ENCODE results near the gene PTDSS2. TPM values are rescaled to one million over a fixed set of nuclear protein-coding genes. Genes with fewer than 3 reads are reported as not detected.

PTDSS2 gene
- total and polyA plus RNA-seq, 9 of the 15 experiments (the other 6 are each of a cell fraction or from before 2014, with no cell fraction given): 0.45 to 53.9 (median 17.2) TPM

DNA sequence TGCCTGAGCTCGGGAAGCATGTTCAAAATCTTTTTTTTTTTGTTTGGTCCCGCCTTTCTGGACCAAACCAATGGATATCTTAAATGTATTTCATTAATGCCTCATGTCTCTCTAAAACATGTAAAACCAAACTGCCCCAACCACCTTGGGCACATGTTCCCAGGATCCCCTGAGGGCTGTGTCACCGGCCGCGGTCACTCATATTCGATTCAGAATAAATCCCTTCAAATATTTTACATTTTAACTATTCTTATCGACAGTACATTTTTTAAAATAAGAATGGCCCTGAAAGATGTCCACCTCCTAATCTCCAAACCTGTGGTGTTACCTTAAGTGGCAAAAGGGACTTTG lies 54.9 kb downstream of the PTDSS2 start:
- ChIA-PET POLR2A (interaction anchor here (0.7 to 2.1 kb wide), 5 partner anchors 8 to 56 kb away, joined by 4 to 13 read pairs (median 10); partner anchors contain the start of genes LRRC56 and PTDSS2), CTCF (ENCODE audit: low intra/inter-chr PET ratio) (no interaction called here)
- H3K9me3 ChIP-seq (replicated peaks; ENCODE audit: control insufficient read depth, insufficient read depth, low read depth, low read length): no peaks in the 10 kb centered on the region
- peak overlapping the region; percentile 98 for H3K27ac ChIP-seq (ENCODE audit: extremely low read depth, low read depth, low read length)
- no peaks in the 10 kb centered on the region for H3K27me3 ChIP-seq (ENCODE audit: control insufficient read depth in 2 of 2, insufficient read depth in 2 of 2, low read length in 2 of 2)
- peaks cover 11 to 65% of the 10 kb centered on the region in 2 experiments for H3K4me1 ChIP-seq (replicated peaks in 1 of 2; ENCODE audit: control insufficient read depth in 2 of 2, insufficient read depth in 2 of 2, low read length in 2 of 2)
- intact Hi-C loops (cut with micrococcal nuclease) (loop anchor here (2.0 kb wide), 1 partner anchor 44 kb away; no protein-coding TSS in a partner anchor), in situ Hi-C loops (cut with MboI) (loop anchor here (5.0 kb wide), 1 partner anchor 53 kb away; the partner anchor contains the start of gene PTDSS2)
- H3K79me2 ChIP-seq (ENCODE audit: control insufficient read depth, insufficient read depth, low read length): peaks cover 70% of the 10 kb centered on the region
- WGBS (ENCODE audit: insufficient coverage, low coverage, missing lambda C conversion rate): 5% methylated on average over 7 of the region's 7 CpGs
- no TSS peak for BruUV-seq (replicated peaks)
- H3K36me3 ChIP-seq (ENCODE audit: control insufficient read depth, insufficient read depth, low read length): peaks cover 45% of the 10 kb centered on the region; the same call in 2 of the 3 replicates
- DNase-seq (ENCODE audit: extremely low read depth in 1 of 4, low spot score in 3 of 4): no peak
- ATAC-seq: no peak
- peak overlapping the region; percentile 99 for H3K4me2 ChIP-seq (ENCODE audit: insufficient read depth, low read length)
- H3K9me1 ChIP-seq (ENCODE audit: control insufficient read depth, insufficient read depth, low read length): no peaks in the 10 kb centered on the region
- H4K20me1 ChIP-seq (replicated peaks; ENCODE audit: control insufficient read depth, insufficient read depth, low read length): no peaks in the 10 kb centered on the region
- peak overlapping the region; percentile 93 for H3K4me3 ChIP-seq
- H2AFZ ChIP-seq (ENCODE audit: low read depth, low read length): no peak overlapping the region
- peak; percentile 6 for FAIRE-seq
- H3K9ac ChIP-seq (ENCODE audit: insufficient read depth in 1 of 2, low read depth in 2 of 2, low read length in 2 of 2): peak overlapping the region; percentile 97 to 100
- TF ChIP-seq CC2D1A (IDR thresholded peaks at IDR 0.05) (no peak), MNT (conservative IDR thresholded peaks at IDR 0.05) (peak in 1 of 2 experiments; percentile 62; a peak in 2 of 4 replicates), TAF15 (IDR thresholded peaks at IDR 0.05; ENCODE audit: low read depth, low read length) (no peak), DMBX1 (CRISPR knock-in tag; IDR thresholded peaks at IDR 0.05; ENCODE audit: borderline replicate concordance) (peak; percentile 41; the same call in 1 of the 2 replicates), SMAD4 (CRISPR knock-in tag; conservative IDR thresholded peaks at IDR 0.05) (0 out of 2 replicates have a peak, but pooled peaks have one; percentile 16), KAT7 (CRISPR knock-in tag; IDR thresholded peaks at IDR 0.05; ENCODE audit: borderline replicate concordance) (peak; percentile 5; the same call in 1 of the 2 replicates), ZBTB40 (IDR thresholded peaks at IDR 0.05) (no peak), ZBTB40 (CRISPR knock-in tag; IDR thresholded peaks at IDR 0.05) (no peak)
- TF ChIP-seq, protein P1, sequence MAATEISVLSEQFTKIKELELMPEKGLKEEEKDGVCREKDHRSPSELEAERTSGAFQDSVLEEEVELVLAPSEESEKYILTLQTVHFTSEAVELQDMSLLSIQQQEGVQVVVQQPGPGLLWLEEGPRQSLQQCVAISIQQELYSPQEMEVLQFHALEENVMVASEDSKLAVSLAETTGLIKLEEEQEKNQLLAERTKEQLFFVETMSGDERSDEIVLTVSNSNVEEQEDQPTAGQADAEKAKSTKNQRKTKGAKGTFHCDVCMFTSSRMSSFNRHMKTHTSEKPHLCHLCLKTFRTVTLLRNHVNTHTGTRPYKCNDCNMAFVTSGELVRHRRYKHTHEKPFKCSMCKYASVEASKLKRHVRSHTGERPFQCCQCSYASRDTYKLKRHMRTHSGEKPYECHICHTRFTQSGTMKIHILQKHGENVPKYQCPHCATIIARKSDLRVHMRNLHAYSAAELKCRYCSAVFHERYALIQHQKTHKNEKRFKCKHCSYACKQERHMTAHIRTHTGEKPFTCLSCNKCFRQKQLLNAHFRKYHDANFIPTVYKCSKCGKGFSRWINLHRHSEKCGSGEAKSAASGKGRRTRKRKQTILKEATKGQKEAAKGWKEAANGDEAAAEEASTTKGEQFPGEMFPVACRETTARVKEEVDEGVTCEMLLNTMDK (IDR thresholded peaks at IDR 0.05; ENCODE audit: borderline replicate concordance, insufficient read depth, low read depth, low read length, poor library complexity, severe bottlenecking): no peak
